K562 (cell line): Measurements from ENCODE around the gene CLK4.

Experiments used
- CBX3 ChIP-seq, 2 experiments: IDR thresholded peaks; 1 replicate in 1 of 2; 2 replicates in 1 of 2; pipeline ENCODE4 v1.6.1; 2012; ENCODE audit warnings: inconsistent platforms in 2 of 2, low read length in 2 of 2, borderline replicate concordance in 1 of 2, control low read depth in 1 of 2
- CTCF ChIP-seq, 3 experiments: IDR thresholded peaks in 2 of 3; conservative IDR thresholded peaks in 1 of 3; 2 replicates each; pipeline ENCODE4 v1.5.1; 2011 to 2012; ENCODE audit warnings: low read length in 3 of 3, mild to moderate bottlenecking in 3 of 3, control low read depth in 2 of 3, improper control_type of control experiment in 1 of 3, inconsistent platforms in 1 of 3, low read depth in 1 of 3, mixed read lengths in 1 of 3, moderate library complexity in 1 of 3; ENCODE audit not compliant: insufficient read depth in 2 of 3
- ELK1 ChIP-seq: sonication (generic); formaldehyde crosslinking; IDR thresholded peaks from 2 replicates; pipeline ENCODE4 v1.8.1; 2022; ENCODE audit warnings: missing genetic modification reagents
- ERF ChIP-seq: fragments of 450-650 bp; formaldehyde crosslinking; IDR thresholded peaks from 2 replicates; pipeline ENCODE4 v1.4.0; 2020; ENCODE audit warnings: mild to moderate bottlenecking, mixed read lengths
- ETS1 ChIP-seq: conservative IDR thresholded peaks from 2 replicates; pipeline ENCODE4 v1.6.1; 2011; ENCODE audit warnings: low read depth, mild to moderate bottlenecking, low read length; ENCODE audit not compliant: control insufficient read depth
- FOXP1 ChIP-seq: sonication (generic); formaldehyde crosslinking; IDR thresholded peaks from 2 replicates; pipeline ENCODE4 v1.8.0; 2022; ENCODE audit warnings: mild to moderate bottlenecking, missing genetic modification reagents
- GABPB1 ChIP-seq: sonication (generic); formaldehyde crosslinking; IDR thresholded peaks from 2 replicates; pipeline ENCODE4 v1.8.0; 2022; ENCODE audit warnings: mild to moderate bottlenecking, missing genetic modification reagents
- PKNOX1 ChIP-seq: fragments of 450-650 bp; IDR thresholded peaks from 2 replicates; pipeline ENCODE4 v1.6.1; 2016
- POLR2A ChIP-seq: fragments of 450-650 bp; conservative IDR thresholded peaks from 2 replicates; pipeline ENCODE4 v1.6.1; 2016
- POLR2AphosphoS2 ChIP-seq: IDR thresholded peaks from 2 replicates; pipeline ENCODE4 v1.6.1; 2012; ENCODE audit warnings: low read length, improper control_type of control experiment
- RREB1 ChIP-seq: fragments of 250-450 bp; sonication (Bioruptor Pico); IDR thresholded peaks from 2 replicates; pipeline ENCODE4 v1.4.0; 2020
- SP1 ChIP-seq: sonication (generic); formaldehyde crosslinking; IDR thresholded peaks from 2 replicates; pipeline ENCODE4 v1.8.1; 2022; ENCODE audit warnings: mild to moderate bottlenecking, missing genetic modification reagents
- TBL1XR1 ChIP-seq, 2 experiments: IDR thresholded peaks; 2 replicates each; pipeline ENCODE4 v1.6.1; 2012; ENCODE audit warnings: improper control_type of control experiment in 2 of 2, low read length in 2 of 2, mild to moderate bottlenecking in 1 of 2
- ZFP30 ChIP-seq: fragments of 250-450 bp; sonication (Bioruptor Pico); IDR thresholded peaks from 2 replicates; pipeline ENCODE4 v1.8.0; 2022; ENCODE audit warnings: moderate library complexity, mild to moderate bottlenecking, inconsistent platforms, borderline replicate concordance

GRCh38 chr5:178590141-178590923 lies 36.5 kb downstream of the CLK4 start, which contains the start of gene COL23A1:
- no peak for TF ChIP-seq CBX3 (IDR thresholded peaks at IDR 0.05; ENCODE audit: borderline replicate concordance in 1 of 2, low read length in 2 of 2)
- TF ChIP-seq PKNOX1 = no peak
- no peak for TF ChIP-seq ELK1 (CRISPR knock-in tag)
- TF ChIP-seq FOXP1 (CRISPR knock-in tag) = no peak
- no peak for TF ChIP-seq ZFP30
- TF ChIP-seq POLR2AphosphoS2 = no peak
- no peak for TF ChIP-seq ERF (CRISPR knock-in tag)
- peak; percentile 82 to 93 (median 88) for TF ChIP-seq CTCF (IDR thresholded peaks at IDR 0.05 in 2 of 3, conservative IDR thresholded peaks at IDR 0.05 in 1 of 3; ENCODE audit: insufficient read depth in 2 of 3, low read depth in 1 of 3, low read length in 3 of 3)
- TF ChIP-seq TBL1XR1 (IDR thresholded peaks at IDR 0.05; ENCODE audit: low read length in 2 of 2) = no peak
- TF ChIP-seq ETS1 = no peak
- no peak for TF ChIP-seq RREB1 (CRISPR knock-in tag)
- no peak for TF ChIP-seq GABPB1 (CRISPR knock-in tag)
- TF ChIP-seq POLR2A = no peak
- TF ChIP-seq SP1 = no peak
